ENCODE measurements around the gene IDI2.

- TF ChIP-seq POLR2AphosphoS5 (IDR thresholded peaks at IDR 0.05; ENCODE audit: insufficient read depth in 1 of 2, low read depth in 1 of 2), result no peak
- TF ChIP-seq CTCF (IDR thresholded peaks at IDR 0.05), result no peak
- TF ChIP-seq POLR2A (IDR thresholded peaks at IDR 0.05), result no peak
These were observed 19.8 kb upstream of the IDI2 start for GRCh38 chr10:1045415-1045814.
